ENCODE results near the gene EIF4G3.

GRCh38 chr1:20903437-20903836, 273.3 kb downstream of the EIF4G3 start:
- no peak for TF ChIP-seq CTCF (IDR thresholded peaks at IDR 0.05)
- TF ChIP-seq POLR2A (IDR thresholded peaks at IDR 0.05): no peak

Measured in lower leg skin (tissue), 3 donors.